OCI-LY3 (cell line): Measurements from ENCODE around the gene NAA15.

Experiments
- H2AFZ ChIP-seq: fragments of 200-600, 300-600 bp; shearing (Covaris generic); 2 replicates; pipeline ENCODE4 v1.6.0; 2014; ENCODE audit warnings: antibody characterized with exemption, low read depth, low read length
- H3K27ac ChIP-seq: fragments of 200-600, 300-600 bp; sonication (generic); 2 replicates; pipeline ENCODE4 v1.5.1; 2014; ENCODE audit warnings: mild to moderate bottlenecking, low read length, moderate library complexity, mixed read lengths
- H3K27me3 ChIP-seq: fragments of 200-600, 300-600 bp; sonication (generic); 2 replicates; pipeline ENCODE4 v1.6.1; 2014; ENCODE audit warnings: low read depth, low read length, mixed read lengths
- H3K36me3 ChIP-seq: fragments of 200-600, 300-600 bp; sonication (generic); replicated peaks from 2 replicates; pipeline ENCODE3; 2014; ENCODE audit warnings: low read depth, low read length, mixed read lengths
- H3K4me1 ChIP-seq: fragments of 300-600, 200-600 bp; sonication (generic); 2 replicates; pipeline ENCODE4 v1.6.1; 2014; ENCODE audit warnings: low read length, mixed read lengths
- H3K4me2 ChIP-seq: fragments of 200-600, 300-600 bp; sonication (generic); 2 replicates; pipeline ENCODE4 v1.6.1; 2014; ENCODE audit warnings: low read length, mixed read lengths
- H3K4me3 ChIP-seq: fragments of 300-600, 200-600 bp; sonication (generic); 2 replicates; pipeline ENCODE4 v1.5.1; 2014; ENCODE audit warnings: antibody characterized with exemption, mild to moderate bottlenecking, low read length, moderate library complexity
- H3K79me2 ChIP-seq: fragments of 300-600, 200-600 bp; shearing (Covaris generic); 2 replicates; pipeline ENCODE4 v1.6.1; 2014; ENCODE audit warnings: mild to moderate bottlenecking, low read length, mixed read lengths
- H3K9ac ChIP-seq: fragments of 300-600, 200-600 bp; shearing (Covaris generic); 2 replicates; pipeline ENCODE4 v1.6.0; 2014; ENCODE audit warnings: mild to moderate bottlenecking, low read length, moderate library complexity
- H3K9me3 ChIP-seq: fragments of 200-600, 300-600 bp; shearing (Covaris generic); 2 replicates; pipeline ENCODE4 v1.6.1; 2014; ENCODE audit warnings: low read length, mixed read lengths; ENCODE audit not compliant: insufficient read depth
- H4K20me1 ChIP-seq: fragments of 200-600, 300-600 bp; sonication (generic); 2 replicates; pipeline ENCODE4 v1.6.1; 2016; ENCODE audit warnings: low read length, mixed read lengths; ENCODE audit not compliant: insufficient read depth
- EZH2phosphoT487 ChIP-seq: fragments of 200-600 bp; shearing (Covaris generic); IDR thresholded peaks from 2 replicates; pipeline ENCODE4 v1.6.1; 2018; ENCODE audit warnings: antibody characterized with exemption, mixed run types, low read depth
- TF ChIP-seq, protein P1 (sequence below): fragments of 200-600, 300-600 bp; sonication (generic); IDR thresholded peaks from 2 replicates; pipeline ENCODE4 v1.5.1; 2014; ENCODE audit warnings: antibody characterized with exemption, low read length, low read depth

Gene NAA15

DNA sequence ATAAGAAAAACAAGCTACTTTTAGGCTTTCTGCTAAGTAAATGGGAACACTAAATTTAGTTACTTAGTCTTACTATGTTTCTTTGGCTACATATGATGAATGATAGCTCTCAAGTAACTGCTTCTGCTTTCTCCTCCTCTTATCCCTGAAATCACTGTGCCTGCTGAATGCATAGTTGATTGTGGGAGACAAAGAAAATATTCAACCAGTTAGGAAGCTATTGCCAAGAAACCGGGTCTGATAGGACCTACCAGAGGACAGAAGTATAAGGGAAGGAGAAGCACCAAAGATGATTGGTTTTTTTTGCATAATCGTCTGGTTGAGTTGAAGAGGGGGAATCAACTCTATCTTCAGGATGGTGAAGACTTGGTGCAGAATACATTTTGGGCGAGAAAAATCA lies 29.0 kb downstream of the NAA15 start:
- Histone ChIP-seq H3K4me3 (no peak overlapping the region), H3K9me3 (no peaks in the 10 kb centered on the region), H3K9ac (no peak overlapping the region), H3K4me1 (peaks cover 18% of the 10 kb centered on the region), H3K4me2 (no peak overlapping the region), H2AFZ (no peak overlapping the region), H3K36me3 (peaks cover 28% of the 10 kb centered on the region), H3K27ac (no peak overlapping the region), H3K27me3 (no peaks in the 10 kb centered on the region), H3K79me2 (peaks cover 100% of the 10 kb centered on the region), H4K20me1 (peaks cover 43% of the 10 kb centered on the region)
- TF ChIP-seq EZH2phosphoT487: no peak
- TF ChIP-seq, protein P1, sequence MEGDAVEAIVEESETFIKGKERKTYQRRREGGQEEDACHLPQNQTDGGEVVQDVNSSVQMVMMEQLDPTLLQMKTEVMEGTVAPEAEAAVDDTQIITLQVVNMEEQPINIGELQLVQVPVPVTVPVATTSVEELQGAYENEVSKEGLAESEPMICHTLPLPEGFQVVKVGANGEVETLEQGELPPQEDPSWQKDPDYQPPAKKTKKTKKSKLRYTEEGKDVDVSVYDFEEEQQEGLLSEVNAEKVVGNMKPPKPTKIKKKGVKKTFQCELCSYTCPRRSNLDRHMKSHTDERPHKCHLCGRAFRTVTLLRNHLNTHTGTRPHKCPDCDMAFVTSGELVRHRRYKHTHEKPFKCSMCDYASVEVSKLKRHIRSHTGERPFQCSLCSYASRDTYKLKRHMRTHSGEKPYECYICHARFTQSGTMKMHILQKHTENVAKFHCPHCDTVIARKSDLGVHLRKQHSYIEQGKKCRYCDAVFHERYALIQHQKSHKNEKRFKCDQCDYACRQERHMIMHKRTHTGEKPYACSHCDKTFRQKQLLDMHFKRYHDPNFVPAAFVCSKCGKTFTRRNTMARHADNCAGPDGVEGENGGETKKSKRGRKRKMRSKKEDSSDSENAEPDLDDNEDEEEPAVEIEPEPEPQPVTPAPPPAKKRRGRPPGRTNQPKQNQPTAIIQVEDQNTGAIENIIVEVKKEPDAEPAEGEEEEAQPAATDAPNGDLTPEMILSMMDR: no peak

DNA sequence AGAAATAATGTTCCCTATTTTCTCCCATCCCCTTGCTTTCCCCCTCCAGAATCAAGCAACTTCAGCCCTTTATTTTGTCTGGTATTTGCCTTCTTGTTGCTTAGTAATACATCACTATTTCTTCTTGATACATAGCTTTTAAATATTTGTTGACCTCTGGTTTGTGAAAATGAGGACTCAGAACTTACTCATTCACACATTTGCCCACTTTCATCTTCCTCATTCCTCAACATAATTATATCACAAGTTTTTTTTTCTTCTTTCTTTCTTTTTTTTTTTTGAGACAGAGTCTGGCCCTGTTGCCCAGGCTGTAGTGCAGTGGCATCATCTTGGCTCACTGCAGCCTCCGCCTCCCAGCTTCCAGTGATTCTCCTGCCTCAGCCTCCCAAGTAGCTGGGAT lies 29.9 kb downstream of the NAA15 start:
- Histone ChIP-seq H3K27me3 (no peaks in the 10 kb centered on the region), H3K27ac (no peak overlapping the region), H3K4me3 (no peak overlapping the region), H3K79me2 (peaks cover 99% of the 10 kb centered on the region), H4K20me1 (peaks cover 34% of the 10 kb centered on the region), H3K36me3 (peaks cover 28% of the 10 kb centered on the region), H3K9ac (no peak overlapping the region), H3K4me1 (peaks cover 18% of the 10 kb centered on the region), H2AFZ (no peak overlapping the region), H3K4me2 (no peak overlapping the region), H3K9me3 (no peaks in the 10 kb centered on the region)
- no peak for TF ChIP-seq EZH2phosphoT487
- TF ChIP-seq, protein P1: no peak

- H3K4me3 ChIP-seq: no peak overlapping the region
- H3K27me3 ChIP-seq: no peaks in the 10 kb centered on the region
- H3K9me3 ChIP-seq: no peaks in the 10 kb centered on the region
- H3K79me2 ChIP-seq: peaks cover 95% of the 10 kb centered on the region
- H2AFZ ChIP-seq: no peak overlapping the region
- no peak overlapping the region for H3K4me2 ChIP-seq
- no peak for TF ChIP-seq EZH2phosphoT487
- TF ChIP-seq, protein P1: no peak
- peaks cover 36% of the 10 kb centered on the region for H3K36me3 ChIP-seq
- peaks cover 18% of the 10 kb centered on the region for H3K4me1 ChIP-seq
- no peak overlapping the region for H3K9ac ChIP-seq
- peaks cover 42% of the 10 kb centered on the region for H4K20me1 ChIP-seq
- no peak overlapping the region for H3K27ac ChIP-seq
These were observed 31.7 kb downstream of the NAA15 start for GRCh38 chr4:139333046-139333445.

DNA sequence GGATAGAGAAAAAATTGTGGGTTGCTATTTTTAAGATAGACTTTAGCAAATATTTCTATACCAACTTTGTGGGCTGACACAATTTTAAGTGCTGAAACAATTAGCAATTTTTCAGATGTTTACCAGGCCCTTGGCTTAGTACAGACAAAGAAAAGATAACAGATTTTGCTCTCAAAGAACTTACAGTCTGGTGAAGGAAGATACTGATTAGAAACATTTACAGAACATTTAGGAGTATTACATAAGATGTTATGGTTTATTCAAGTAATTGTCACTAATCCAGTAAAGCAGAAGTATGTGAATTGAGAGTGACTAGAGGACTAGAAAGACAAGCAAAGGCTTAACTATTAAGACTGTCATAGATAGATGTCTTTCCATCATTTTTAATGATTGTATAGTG lies 36.3 kb downstream of the NAA15 start:
- no peak for TF ChIP-seq EZH2phosphoT487
- TF ChIP-seq, protein P1: no peak
- Histone ChIP-seq H3K4me1 (peaks cover 13% of the 10 kb centered on the region), H3K27ac (no peak overlapping the region), H3K79me2 (peaks cover 86% of the 10 kb centered on the region), H3K4me3 (no peak overlapping the region), H2AFZ (no peak overlapping the region), H3K27me3 (no peaks in the 10 kb centered on the region), H3K9me3 (no peaks in the 10 kb centered on the region), H3K9ac (no peak overlapping the region), H4K20me1 (peaks cover 18% of the 10 kb centered on the region), H3K4me2 (no peak overlapping the region), H3K36me3 (peaks cover 38% of the 10 kb centered on the region)
